Measurements from ENCODE around the gene CNGA3. TPM values are rescaled to one million over a fixed set of nuclear protein-coding genes. Genes with fewer than 3 reads are reported as not detected.

CNGA3 gene
- total RNA-seq, 2 donors from 2014 or later, result not detected

GRCh38 chr2:98341241-98341640, 5.0 kb upstream of the CNGA3 start:
- DNase-seq (no peak), ATAC-seq (no peak)
- Mint-ChIP-seq H3K36me3 (ENCODE audit: low read depth) (peaks cover 2% of the 10 kb centered on the region), H3K27ac (no peak overlapping the region), H3K4me3 (no peak overlapping the region), H3K4me1 (peaks cover 6% of the 10 kb centered on the region), H3K27me3 (peaks cover 51% of the 10 kb centered on the region)
- H3K9me3 ChIP-seq (ENCODE audit: control insufficient read depth, low read length, poor library complexity, severe bottlenecking), result no peaks in the 10 kb centered on the region

GRCh38 chr2:98343285-98343684, 3.0 kb upstream of the CNGA3 start:
- no peak for DNase-seq
- Mint-ChIP-seq H3K27me3 (peaks cover 61% of the 10 kb centered on the region), H3K4me3 (no peak overlapping the region), H3K4me1 (peaks cover 7% of the 10 kb centered on the region), H3K36me3 (ENCODE audit: low read depth) (peaks cover 2% of the 10 kb centered on the region), H3K27ac (no peak overlapping the region)
- H3K9me3 ChIP-seq (ENCODE audit: control insufficient read depth, low read length, poor library complexity, severe bottlenecking), result no peaks in the 10 kb centered on the region
- ATAC-seq, result no peak

GRCh38 chr2:98347298-98348065, 1.2 kb downstream of the CNGA3 start:
- peak overlapping the region; percentile 4 for H3K4me3 Mint-ChIP-seq
- H3K4me1 Mint-ChIP-seq, result peaks cover 5% of the 10 kb centered on the region
- no peak overlapping the region for H3K27ac Mint-ChIP-seq
- H3K9me3 ChIP-seq (ENCODE audit: control insufficient read depth, low read length, poor library complexity, severe bottlenecking), result no peaks in the 10 kb centered on the region
- H3K27me3 Mint-ChIP-seq, result peaks cover 89% of the 10 kb centered on the region
- peaks cover 4% of the 10 kb centered on the region for H3K36me3 Mint-ChIP-seq (ENCODE audit: low read depth)
- ATAC-seq (no peak), DNase-seq (no peak)

DNA sequence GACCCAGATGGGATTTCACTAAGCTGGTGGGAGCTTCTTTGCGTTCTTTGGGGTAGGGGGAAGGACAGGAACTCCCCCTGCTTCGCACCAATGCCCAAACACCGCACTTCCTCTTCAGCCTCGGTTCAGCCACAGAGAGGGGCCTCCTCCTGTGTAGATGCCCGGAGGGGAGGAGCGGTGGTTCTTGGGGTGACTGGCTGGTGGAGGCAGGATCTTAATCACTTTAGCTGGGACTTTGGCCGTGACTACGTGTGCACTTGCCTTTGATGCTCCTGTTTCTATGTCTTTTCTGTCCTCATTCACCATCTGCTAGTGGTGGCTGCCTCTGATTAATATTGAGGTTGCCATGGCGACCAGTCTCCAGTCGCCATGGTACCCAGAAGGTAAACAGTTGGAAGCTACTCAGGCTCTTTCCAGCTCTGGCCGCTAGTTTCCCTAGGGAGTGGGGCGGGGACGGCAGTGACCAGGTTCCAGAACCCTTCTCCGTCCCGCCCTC, 1.9 kb downstream of the CNGA3 start:
- no peaks in the 10 kb centered on the region for H3K9me3 ChIP-seq (ENCODE audit: control insufficient read depth, low read length, poor library complexity, severe bottlenecking)
- DNase-seq (no peak), ATAC-seq (no peak)
- peaks cover 84% of the 10 kb centered on the region for H3K27me3 Mint-ChIP-seq
- no peak overlapping the region for H3K27ac Mint-ChIP-seq
- H3K4me1 Mint-ChIP-seq, result peaks cover 5% of the 10 kb centered on the region
- no peak overlapping the region for H3K4me3 Mint-ChIP-seq
- peaks cover 4% of the 10 kb centered on the region for H3K36me3 Mint-ChIP-seq (ENCODE audit: low read depth)

GRCh38 chr2:98350411-98350810, 4.2 kb downstream of the CNGA3 start:
- H3K36me3 Mint-ChIP-seq (ENCODE audit: low read depth), result peaks cover 2% of the 10 kb centered on the region

GRCh38 chr2:98355881-98356280, 9.6 kb downstream of the CNGA3 start:
- Mint-ChIP-seq H3K36me3 (ENCODE audit: low read depth) (peaks cover under 1% of the 10 kb centered on the region), H3K27ac (no peak overlapping the region), H3K4me3 (no peak overlapping the region), H3K4me1 (no peaks in the 10 kb centered on the region), H3K27me3 (peaks cover 46% of the 10 kb centered on the region)
- DNase-seq (no peak), ATAC-seq (no peak)
- H3K9me3 ChIP-seq (ENCODE audit: control insufficient read depth, low read length, poor library complexity, severe bottlenecking), result no peaks in the 10 kb centered on the region

More at GRCh38 chr2:98350411-98350810, 4.2 kb downstream of the CNGA3 start:
- H3K9me3 ChIP-seq (ENCODE audit: control insufficient read depth, low read length, poor library complexity, severe bottlenecking), result no peaks in the 10 kb centered on the region
- H3K4me3 Mint-ChIP-seq, result no peak overlapping the region
- ATAC-seq, result no peak
- H3K27ac Mint-ChIP-seq, result no peak overlapping the region
- H3K4me1 Mint-ChIP-seq, result peaks cover 5% of the 10 kb centered on the region
- DNase-seq, result no peak
- peaks cover 70% of the 10 kb centered on the region for H3K27me3 Mint-ChIP-seq

DNA sequence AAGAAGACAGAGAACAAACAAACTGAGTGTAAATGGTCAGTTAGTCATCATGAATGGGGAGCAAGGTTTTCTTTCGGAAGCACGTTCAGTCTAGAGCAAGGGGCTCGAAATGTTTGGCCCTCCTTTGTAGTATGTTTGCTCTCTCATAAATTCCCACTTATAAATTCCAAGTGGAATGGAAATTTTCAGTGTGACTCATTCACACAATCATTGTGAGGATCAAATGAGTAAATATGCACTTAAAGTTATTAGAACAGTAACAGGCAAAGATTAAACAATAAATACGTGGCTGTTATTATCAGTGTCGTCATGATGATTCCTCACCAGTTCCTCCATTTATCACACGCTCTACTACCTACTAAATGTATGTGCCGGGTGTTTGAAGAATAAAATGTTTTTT, 10.5 kb downstream of the CNGA3 start:
- Mint-ChIP-seq H3K4me1 (no peaks in the 10 kb centered on the region), H3K27ac (no peak overlapping the region)

DNA sequence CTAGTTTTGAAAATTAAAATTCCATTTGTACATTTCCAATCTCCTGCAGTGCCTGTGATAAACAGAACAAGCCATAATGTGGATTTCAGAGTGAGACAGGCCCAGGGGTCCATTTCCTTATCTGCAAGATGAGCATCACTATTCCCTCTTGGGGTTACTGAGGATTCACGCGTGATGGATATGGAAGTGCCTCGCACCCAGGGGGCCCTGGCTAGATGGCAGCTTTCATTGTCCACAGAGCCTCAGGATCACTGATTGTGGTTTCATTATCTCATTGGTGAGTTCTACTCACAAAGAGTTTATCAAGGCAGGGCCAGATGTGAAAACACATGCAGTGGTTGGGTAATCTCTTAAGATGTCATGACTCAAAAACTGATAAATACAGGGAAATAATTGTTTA, 11.6 kb downstream of the CNGA3 start:
- ATAC-seq (no peak), DNase-seq (no peak)
- H3K27ac Mint-ChIP-seq, result no peak overlapping the region
- H3K27me3 Mint-ChIP-seq, result peaks cover 29% of the 10 kb centered on the region
- no peaks in the 10 kb centered on the region for H3K4me1 Mint-ChIP-seq
- no peak overlapping the region for H3K4me3 Mint-ChIP-seq
- no peaks in the 10 kb centered on the region for H3K9me3 ChIP-seq (ENCODE audit: control insufficient read depth, low read length, poor library complexity, severe bottlenecking)
- no peaks in the 10 kb centered on the region for H3K36me3 Mint-ChIP-seq (ENCODE audit: low read depth)

More for the DNA sequence above, 10.5 kb downstream of the CNGA3 start:
- Mint-ChIP-seq H3K27me3 (peaks cover 38% of the 10 kb centered on the region), H3K36me3 (ENCODE audit: low read depth) (no peaks in the 10 kb centered on the region), H3K4me3 (no peak overlapping the region)
- no peak for ATAC-seq
- DNase-seq, result no peak
- no peaks in the 10 kb centered on the region for H3K9me3 ChIP-seq (ENCODE audit: control insufficient read depth, low read length, poor library complexity, severe bottlenecking)

- peaks cover 25% of the 10 kb centered on the region for H3K27me3 Mint-ChIP-seq
- no peak for ATAC-seq
- no peak for DNase-seq
- no peak overlapping the region for H3K4me3 Mint-ChIP-seq
- no peaks in the 10 kb centered on the region for H3K9me3 ChIP-seq (ENCODE audit: control insufficient read depth, low read length, poor library complexity, severe bottlenecking)
- no peak overlapping the region for H3K27ac Mint-ChIP-seq
- no peaks in the 10 kb centered on the region for H3K36me3 Mint-ChIP-seq (ENCODE audit: low read depth)
- no peaks in the 10 kb centered on the region for H3K4me1 Mint-ChIP-seq
These were observed 13.7 kb downstream of the CNGA3 start for GRCh38 chr2:98359986-98360385.

DNA sequence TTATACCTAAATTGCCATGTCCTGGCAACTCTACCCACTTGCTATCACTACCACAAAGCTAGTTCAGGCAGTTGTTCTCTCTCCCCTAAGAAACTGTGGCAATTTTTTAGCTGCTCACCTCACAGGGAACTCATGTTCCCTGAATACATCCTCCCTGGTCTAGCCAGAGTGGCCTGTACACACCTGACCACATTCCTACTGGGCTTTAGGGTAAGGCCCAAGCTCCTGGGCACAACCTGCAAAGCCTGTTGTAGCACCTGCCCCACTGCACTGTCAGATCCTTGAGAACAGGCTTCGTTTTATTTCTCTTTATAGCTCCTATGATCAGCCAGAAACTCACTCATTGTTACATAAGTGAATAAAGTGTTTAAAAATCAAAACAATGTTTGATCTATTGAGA, 21.5 kb downstream of the CNGA3 start:
- no peak for DNase-seq
- Mint-ChIP-seq H3K27ac (no peak overlapping the region), H3K36me3 (ENCODE audit: low read depth) (peaks cover 9% of the 10 kb centered on the region), H3K4me1 (peaks cover 3% of the 10 kb centered on the region), H3K27me3 (peaks cover 56% of the 10 kb centered on the region), H3K4me3 (no peak overlapping the region)
- H3K9me3 ChIP-seq (ENCODE audit: control insufficient read depth, low read length, poor library complexity, severe bottlenecking), result no peaks in the 10 kb centered on the region
- ATAC-seq, result no peak

GRCh38 chr2:98369710-98370239, 23.5 kb downstream of the CNGA3 start:
- DNase-seq (no peak), ATAC-seq (no peak)
- no peaks in the 10 kb centered on the region for H3K9me3 ChIP-seq (ENCODE audit: control insufficient read depth, low read length, poor library complexity, severe bottlenecking)
- H3K27ac Mint-ChIP-seq, result no peak overlapping the region
- H3K4me1 Mint-ChIP-seq, result peaks cover 5% of the 10 kb centered on the region
- H3K27me3 Mint-ChIP-seq, result peaks cover 77% of the 10 kb centered on the region
- H3K36me3 Mint-ChIP-seq (ENCODE audit: low read depth), result peaks cover 9% of the 10 kb centered on the region
- no peak overlapping the region for H3K4me3 Mint-ChIP-seq

GRCh38 chr2:98372121-98372520, 25.9 kb downstream of the CNGA3 start:
- DNase-seq (no peak), ATAC-seq (no peak)
- peaks cover 3% of the 10 kb centered on the region for H3K4me1 Mint-ChIP-seq
- no peak overlapping the region for H3K4me3 Mint-ChIP-seq
- no peaks in the 10 kb centered on the region for H3K9me3 ChIP-seq (ENCODE audit: control insufficient read depth, low read length, poor library complexity, severe bottlenecking)
- H3K36me3 Mint-ChIP-seq (ENCODE audit: low read depth), result peaks cover 5% of the 10 kb centered on the region
- peaks cover 86% of the 10 kb centered on the region for H3K27me3 Mint-ChIP-seq
- H3K27ac Mint-ChIP-seq, result no peak overlapping the region

DNA sequence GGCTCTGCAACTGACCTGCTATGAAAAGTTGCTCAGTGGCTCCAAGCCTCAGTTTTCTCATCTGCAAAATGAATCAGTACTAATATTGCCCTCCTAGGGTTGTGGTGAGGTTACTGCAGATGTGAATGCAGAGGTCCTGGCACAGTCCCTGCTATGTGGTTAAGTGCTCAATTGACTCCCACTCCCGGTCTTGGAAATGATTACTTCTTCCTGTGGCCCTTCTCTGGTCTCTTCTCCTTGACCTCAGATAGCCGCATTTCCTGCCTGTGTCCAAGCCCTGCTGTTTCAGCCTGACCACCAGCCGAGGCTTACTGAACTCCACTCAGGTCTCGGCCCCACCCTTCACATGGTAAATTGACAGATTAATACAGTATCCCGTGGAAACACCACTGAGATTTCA, 26.3 kb downstream of the CNGA3 start:
- H3K4me1 Mint-ChIP-seq, result peaks cover 3% of the 10 kb centered on the region
- no peaks in the 10 kb centered on the region for H3K9me3 ChIP-seq (ENCODE audit: control insufficient read depth, low read length, poor library complexity, severe bottlenecking)
- H3K27me3 Mint-ChIP-seq, result peaks cover 88% of the 10 kb centered on the region
- DNase-seq (no peak), ATAC-seq (no peak)
- H3K36me3 Mint-ChIP-seq (ENCODE audit: low read depth), result peaks cover 4% of the 10 kb centered on the region
- H3K4me3 Mint-ChIP-seq, result no peak overlapping the region
- H3K27ac Mint-ChIP-seq, result no peak overlapping the region

- Mint-ChIP-seq H3K27me3 (peaks cover 90% of the 10 kb centered on the region), H3K27ac (no peak overlapping the region), H3K4me1 (peaks cover 3% of the 10 kb centered on the region), H3K36me3 (ENCODE audit: low read depth) (peaks cover 3% of the 10 kb centered on the region), H3K4me3 (no peak overlapping the region)
- ATAC-seq, result no peak
- no peaks in the 10 kb centered on the region for H3K9me3 ChIP-seq (ENCODE audit: control insufficient read depth, low read length, poor library complexity, severe bottlenecking)
- DNase-seq, result no peak
These were observed 28.0 kb downstream of the CNGA3 start for GRCh38 chr2:98374286-98374685.

Measured in T-helper 17 cell (primary cell).